H1 (cell line): ENCODE results near the gene MAPK8. TPM values are rescaled to one million over a fixed set of nuclear protein-coding genes. Genes with fewer than 3 reads are reported as not detected.

ENCODE experiments used
- CTCF ChIA-PET: fragments of 300-600 bp; sonication (Branson Sonifier 250); formaldehyde crosslinking; loops from one replicate; lab custom pipeline; 2021; ENCODE audit not compliant: partially characterized antibody; lab: Charles Lee
- POLR2A ChIA-PET: fragments of 300-600 bp; sonication (Branson Sonifier 250); formaldehyde crosslinking; loops from one replicate; lab custom pipeline; 2021; ENCODE audit warnings: inconsistent platforms; ENCODE audit not compliant: partially characterized antibody; lab: Charles Lee
- DNase-seq, 2 experiments: peaks; one replicate each; pipeline versions ENCODE4 v3.0.0 to v3.0.0-alpha.2; 2010 to 2022; ENCODE audit warnings: low spot score in 2 of 2, low read depth in 1 of 2, mixed read lengths in 1 of 2
- FAIRE-seq: peaks from 2 replicates; lab custom pipeline; 2011; peaks lifted over from hg19 to GRCh38; lab: Jason Lieb, UNC
- H2AFZ ChIP-seq: 2 replicates; pipeline ENCODE4 v1.8.1; 2012; ENCODE audit warnings: low read length, inconsistent platforms
- H2AK5ac ChIP-seq: 2 replicates; pipeline ENCODE4 v1.6.1; 2013; ENCODE audit warnings: low read depth, low read length
- H2BK120ac ChIP-seq: replicated peaks from 2 replicates; pipeline ENCODE3; 2013; ENCODE audit warnings: low read depth, low read length, inconsistent platforms
- H2BK12ac ChIP-seq: 2 replicates; pipeline ENCODE4 v1.6.1; 2013; ENCODE audit warnings: low read depth, low read length
- H2BK15ac ChIP-seq: 2 replicates; pipeline ENCODE4 v1.6.1; 2013; ENCODE audit warnings: low read length
- H2BK20ac ChIP-seq: 2 replicates; pipeline ENCODE4 v1.6.1; 2013; ENCODE audit warnings: low read length
- H2BK5ac ChIP-seq: 2 replicates; pipeline ENCODE4 v1.6.1; 2013; ENCODE audit warnings: low read depth, low read length
- H3K14ac ChIP-seq: 2 replicates; pipeline ENCODE4 v1.6.1; 2013; ENCODE audit warnings: inconsistent platforms; ENCODE audit not compliant: insufficient read length
- H3K18ac ChIP-seq: 2 replicates; pipeline ENCODE4 v1.6.1; 2013; ENCODE audit warnings: low read length; ENCODE audit errors: extremely low read depth
- H3K23ac ChIP-seq: 2 replicates; pipeline ENCODE4 v1.6.1; 2013; ENCODE audit warnings: inconsistent platforms; ENCODE audit not compliant: insufficient read length
- H3K23me2 ChIP-seq: 2 replicates; pipeline ENCODE4 v1.6.1; 2013; ENCODE audit warnings: low read depth, low read length
- H3K27ac ChIP-seq: 2 replicates; pipeline ENCODE4 v1.6.1; 2011; ENCODE audit warnings: low read depth, low read length, inconsistent platforms
- H3K27me3 ChIP-seq, 4 experiments: replicated peaks in 1 of 4; 1 replicate in 1 of 4; 2 replicates in 3 of 4; pipeline versions ENCODE4 v1.6.1 to v1.8.1; 2011 to 2013; ENCODE audit warnings: low read length in 3 of 4, mild to moderate bottlenecking in 3 of 4, inconsistent platforms in 2 of 4, mixed read lengths in 2 of 4, moderate library complexity in 1 of 4; ENCODE audit not compliant: control insufficient read depth in 3 of 4, insufficient read depth in 3 of 4; ENCODE audit errors: extremely low read depth in 1 of 4
- H3K36me3 ChIP-seq, 4 experiments: 2 replicates each; pipeline versions ENCODE4 v1.6.1 to v1.8.1; 2011 to 2013; ENCODE audit warnings: mild to moderate bottlenecking in 4 of 4, low read length in 3 of 4, moderate library complexity in 2 of 4, control low read depth in 1 of 4, inconsistent platforms in 1 of 4; ENCODE audit not compliant: insufficient read depth in 4 of 4, control insufficient read depth in 2 of 4
- H3K4ac ChIP-seq: replicated peaks from 2 replicates; pipeline ENCODE3; 2013; ENCODE audit warnings: low read length, low read depth, mixed read lengths, inconsistent platforms; ENCODE audit not compliant: insufficient read length
- H3K4me1 ChIP-seq, 4 experiments: replicated peaks in 1 of 4; 1 replicate in 1 of 4; 2 replicates in 3 of 4; pipeline versions ENCODE4 v1.6.1 to v1.8.1; 2011 to 2013; ENCODE audit warnings: low read length in 3 of 4, inconsistent platforms in 2 of 4, mixed read lengths in 1 of 4; ENCODE audit not compliant: insufficient read depth in 4 of 4, control insufficient read depth in 3 of 4
- H3K4me2 ChIP-seq, 2 experiments: 2 replicates each; pipeline versions ENCODE4 v1.6.1 to v1.8.1; 2011 to 2013; ENCODE audit warnings: low read depth in 2 of 2, low read length in 2 of 2, control low read depth in 1 of 2, inconsistent platforms in 1 of 2, mild to moderate bottlenecking in 1 of 2; ENCODE audit not compliant: insufficient read depth in 1 of 2
- H3K4me3 ChIP-seq, 4 experiments: fragments of 200-600, 300-600 bp in 1 of 4; sonication (generic), shearing (Covaris generic), sonication (Bioruptor Twin) in 1 of 4; 2 replicates each; pipeline versions ENCODE4 v1.5.1 to v1.8.1; 2011 to 2016; ENCODE audit warnings: low read length in 4 of 4, low read depth in 3 of 4, control low read depth in 2 of 4, inconsistent platforms in 2 of 4, mild to moderate bottlenecking in 2 of 4, mixed read lengths in 1 of 4, moderate library complexity in 1 of 4; ENCODE audit not compliant: insufficient read depth in 2 of 4; ENCODE audit errors: extremely low read depth in 1 of 4
- H3K56ac ChIP-seq: replicated peaks from 2 replicates; pipeline ENCODE3; 2013; ENCODE audit warnings: low read depth, mild to moderate bottlenecking, mixed read lengths, low read length, inconsistent platforms; ENCODE audit not compliant: insufficient read length
- H3K79me1 ChIP-seq: 2 replicates; pipeline ENCODE4 v1.6.1; 2013; ENCODE audit warnings: low read depth, low read length, control low read depth
- H3K79me2 ChIP-seq, 2 experiments: 2 replicates each; pipeline versions ENCODE4 v1.6.1 to v1.8.1; 2012 to 2013; ENCODE audit warnings: low read length in 2 of 2, mild to moderate bottlenecking in 2 of 2, inconsistent platforms in 1 of 2; ENCODE audit not compliant: insufficient read depth in 2 of 2, control insufficient read depth in 1 of 2
- H3K9ac ChIP-seq, 4 experiments: replicated peaks in 1 of 4; 1 replicate in 1 of 4; 2 replicates in 3 of 4; pipeline versions ENCODE4 v1.6.1 to v1.8.1; 2011 to 2013; ENCODE audit warnings: low read depth in 3 of 4, low read length in 3 of 4, control low read depth in 2 of 4, mild to moderate bottlenecking in 2 of 4, moderate library complexity in 2 of 4, inconsistent platforms in 1 of 4; ENCODE audit errors: extremely low read depth in 1 of 4
- H3K9me3 ChIP-seq, 2 experiments: 2 replicates each; pipeline versions ENCODE4 v1.6.1 to v1.8.1; 2012 to 2013; ENCODE audit warnings: mild to moderate bottlenecking in 2 of 2, moderate library complexity in 2 of 2, control low read depth in 1 of 2, inconsistent platforms in 1 of 2, low read depth in 1 of 2, low read length in 1 of 2, mixed read lengths in 1 of 2; ENCODE audit not compliant: insufficient read depth in 2 of 2
- H4K20me1 ChIP-seq, 2 experiments: replicated peaks in 1 of 2; 2 replicates each; pipeline versions ENCODE3 to v1.8.1; 2011 to 2013; ENCODE audit warnings: inconsistent platforms in 2 of 2, low read length in 2 of 2, mild to moderate bottlenecking in 1 of 2; ENCODE audit not compliant: insufficient read depth in 2 of 2, control insufficient read depth in 1 of 2
- H4K5ac ChIP-seq: 2 replicates; pipeline ENCODE4 v1.6.1; 2013; ENCODE audit warnings: low read length, low read depth, mixed read lengths, inconsistent platforms; ENCODE audit not compliant: insufficient read length
- H4K8ac ChIP-seq: 2 replicates; pipeline ENCODE4 v1.8.0; 2013; ENCODE audit warnings: mild to moderate bottlenecking, moderate library complexity, low read length, inconsistent platforms; ENCODE audit not compliant: insufficient read depth; ENCODE audit errors: extremely low read depth
- H4K91ac ChIP-seq: replicated peaks from 2 replicates; pipeline ENCODE3; 2013; ENCODE audit warnings: low read length, mixed read lengths, inconsistent platforms; ENCODE audit not compliant: insufficient read length
- BCL11A ChIP-seq, 2 experiments: IDR thresholded peaks; one replicate each; pipeline ENCODE4 v1.6.1; 2011; ENCODE audit warnings: low read depth in 2 of 2, low read length in 2 of 2, mild to moderate bottlenecking in 2 of 2
- CHD1 ChIP-seq: IDR thresholded peaks from 2 replicates; pipeline ENCODE4 v1.6.1; 2012; ENCODE audit warnings: low read depth, low read length, improper control_type of control experiment
- CTCF ChIP-seq, 3 experiments: IDR thresholded peaks; 1 replicate in 2 of 3; 2 replicates in 1 of 3; pipeline versions ENCODE4 v1.5.1 to v1.6.1; 2011; ENCODE audit warnings: low read length in 3 of 3, mild to moderate bottlenecking in 3 of 3, inconsistent platforms in 2 of 3, low read depth in 1 of 3, moderate library complexity in 1 of 3; ENCODE audit not compliant: insufficient read depth in 1 of 3; ENCODE audit errors: control extremely low read depth in 1 of 3
- E2F6 ChIP-seq: IDR thresholded peaks from 2 replicates; pipeline ENCODE4 v1.6.1; 2012; ENCODE audit warnings: inconsistent platforms
- EP300 ChIP-seq, 2 experiments: IDR thresholded peaks; 1 replicate in 1 of 2; 2 replicates in 1 of 2; pipeline ENCODE4 v1.6.1; 2011 to 2012; ENCODE audit warnings: low read depth in 2 of 2, low read length in 2 of 2, mild to moderate bottlenecking in 2 of 2, borderline replicate concordance in 1 of 2, inconsistent platforms in 1 of 2, moderate library complexity in 1 of 2
- HDAC6 ChIP-seq: IDR thresholded peaks from one replicate; pipeline ENCODE4 v1.7.1; 2012; ENCODE audit warnings: low read depth, mild to moderate bottlenecking, inconsistent platforms, low read length, moderate library complexity
- KDM5A ChIP-seq: fragments of 200-600 bp; IDR thresholded peaks from 2 replicates; pipeline ENCODE4 v1.7.1; 2012; ENCODE audit warnings: mild to moderate bottlenecking, low read length, inconsistent platforms, mixed read lengths
- SUZ12 ChIP-seq: fragments of 200-600 bp; sonication (generic); IDR thresholded peaks from 2 replicates; pipeline ENCODE4 v1.6.1; 2012; ENCODE audit warnings: mild to moderate bottlenecking, inconsistent platforms, low read length, moderate library complexity, mixed read lengths
- TAF1 ChIP-seq: IDR thresholded peaks from 2 replicates; pipeline ENCODE4 v1.6.1; 2011; ENCODE audit warnings: mild to moderate bottlenecking, low read depth, low read length
- YY1 ChIP-seq: IDR thresholded peaks from 2 replicates; pipeline ENCODE4 v1.6.1; 2011; ENCODE audit warnings: low read depth, mild to moderate bottlenecking, low read length
- ZNF274 ChIP-seq: IDR thresholded peaks from 2 replicates; pipeline ENCODE4 v1.7.0; 2012; ENCODE audit warnings: low read length, borderline replicate concordance; ENCODE audit errors: extremely low read depth
- WGBS, 2 experiments: shearing (Covaris generic) in 1 of 2; methylation state at CpG; one replicate each; pipeline versions ENCODE4 v1.1.6 to v1.1.7; 2013 to 2015; ENCODE audit warnings: low lambda C conversion rate in 2 of 2, mixed read lengths in 2 of 2, inconsistent platforms in 1 of 2, low coverage in 1 of 2, missing lambda C conversion rate in 1 of 2; ENCODE audit not compliant: insufficient replicate concordance in 2 of 2, insufficient coverage in 1 of 2, insufficient read length in 1 of 2; ENCODE audit errors: extremely low coverage in 1 of 2, missing lambda C conversion rate in 1 of 2; 5-methylcytosine and 5-hydroxymethylcytosine counted together
- polyA plus RNA-seq, 7 experiments: library from polyadenylated mRNA; depleted of rRNA in 3 of 7; stranded (reverse) in 5 of 7; unstranded in 2 of 7; fragments of >200 nt in 5 of 7; fragments of 200-250 nt in 2 of 7; gene quantifications; 1 replicate in 5 of 7; 2 replicates in 1 of 7; 4 replicates in 1 of 7; pipeline versions ENCODE4 v1.2.1 to v1.2.3, GENCODE V29; 2011 to 2013; ENCODE audit warnings: missing spikeins in 2 of 7, mixed read lengths in 2 of 7
- total RNA-seq: library from RNA; stranded (reverse); fragmentation: NEBNext Ultra II Directional; extraction: Animal tissue kit (Norgen Biotek cat#: 25700); gene quantifications from 2 replicates; pipeline ENCODE4 v1.2.1, GENCODE V29; 2021

MAPK8 gene
- total and polyA plus RNA-seq, 2 of the 8 experiments (the other 6 are each of a cell fraction or from before 2014, with no cell fraction given), result 23.3 to 71.3 TPM

- CTCF ChIA-PET, result interaction anchor here (0.8 to 10.9 kb wide), 9 partner anchors 13 to 209 kb away, joined by 3 to 141 read pairs (median 5); no protein-coding TSS in a partner anchor
- no peak overlapping the region for H3K23ac ChIP-seq
- no peak overlapping the region for H2BK12ac ChIP-seq
- TF ChIP-seq BCL11A (IDR thresholded peaks at IDR 0.05; ENCODE audit: low read depth in 2 of 2, low read length in 2 of 2) (no peak), TAF1 (no peak), ZNF274 (no peak), CTCF (IDR thresholded peaks at IDR 0.05; ENCODE audit: control extremely low read depth in 1 of 3, insufficient read depth in 1 of 3, low read depth in 1 of 3, low read length in 3 of 3) (no peak), HDAC6 (no peak), YY1 (no peak), SUZ12 (no peak), CHD1 (no peak), KDM5A (no peak), E2F6 (no peak), EP300 (IDR thresholded peaks at IDR 0.05; ENCODE audit: borderline replicate concordance in 1 of 2, low read depth in 2 of 2, low read length in 2 of 2) (no peak)
Measured at GRCh38 chr10:48446785-48447184, 140.3 kb downstream of the MAPK8 start.

More at GRCh38 chr10:48446785-48447184, 140.3 kb downstream of the MAPK8 start:
- no peak for FAIRE-seq
- no peak overlapping the region for H2BK5ac ChIP-seq
- H3K36me3 ChIP-seq, result no peaks in the 10 kb centered on the region; a peak in 1 of 8 replicates
- no peak overlapping the region for H4K91ac ChIP-seq
- no peak overlapping the region for H2AK5ac ChIP-seq
- H3K56ac ChIP-seq, result no peak overlapping the region
- H3K79me2 ChIP-seq, result no peaks in the 10 kb centered on the region
- H2AFZ ChIP-seq, result no peak overlapping the region
- H4K5ac ChIP-seq, result no peak overlapping the region
- H2BK120ac ChIP-seq, result no peak overlapping the region
- no peak overlapping the region for H2BK15ac ChIP-seq
- H4K8ac ChIP-seq, result no peak overlapping the region
- H3K79me1 ChIP-seq, result no peaks in the 10 kb centered on the region
- POLR2A ChIA-PET, result interaction anchor here (1.0 kb wide), 1 partner anchor 11 kb away, joined by 5 read pairs; no protein-coding TSS in a partner anchor
- peaks cover 3 to 10% (median 8%) of the 10 kb centered on the region in 4 experiments; a peak in 5 of 7 replicates for H3K4me1 ChIP-seq
- no peaks in the 10 kb centered on the region for H3K27me3 ChIP-seq
- no peak overlapping the region for H3K4ac ChIP-seq
- DNase-seq, result peak in 1 of 2 experiments; percentile 36
- 86% methylated on average over 7 of the region's 7 CpGs; no CpG with 5 or more reads in 1 of the 2 experiments for WGBS, 2 experiments
- peaks cover 2 to 6% of the 10 kb centered on the region in 2 experiments for H4K20me1 ChIP-seq
- H3K4me3 ChIP-seq, result no peak overlapping the region
- no peak overlapping the region for H3K18ac ChIP-seq
- no peaks in the 10 kb centered on the region for H3K9me3 ChIP-seq
- no peak overlapping the region for H3K4me2 ChIP-seq
- no peak overlapping the region for H3K9ac ChIP-seq
- H3K14ac ChIP-seq, result no peak overlapping the region
- no peak overlapping the region for H3K27ac ChIP-seq
- no peak overlapping the region for H2BK20ac ChIP-seq
- H3K23me2 ChIP-seq, result peaks cover 2% of the 10 kb centered on the region; the same call in 1 of the 2 replicates
